ENCODE results near the gene PIGB.

- TF ChIP-seq, protein P1, sequence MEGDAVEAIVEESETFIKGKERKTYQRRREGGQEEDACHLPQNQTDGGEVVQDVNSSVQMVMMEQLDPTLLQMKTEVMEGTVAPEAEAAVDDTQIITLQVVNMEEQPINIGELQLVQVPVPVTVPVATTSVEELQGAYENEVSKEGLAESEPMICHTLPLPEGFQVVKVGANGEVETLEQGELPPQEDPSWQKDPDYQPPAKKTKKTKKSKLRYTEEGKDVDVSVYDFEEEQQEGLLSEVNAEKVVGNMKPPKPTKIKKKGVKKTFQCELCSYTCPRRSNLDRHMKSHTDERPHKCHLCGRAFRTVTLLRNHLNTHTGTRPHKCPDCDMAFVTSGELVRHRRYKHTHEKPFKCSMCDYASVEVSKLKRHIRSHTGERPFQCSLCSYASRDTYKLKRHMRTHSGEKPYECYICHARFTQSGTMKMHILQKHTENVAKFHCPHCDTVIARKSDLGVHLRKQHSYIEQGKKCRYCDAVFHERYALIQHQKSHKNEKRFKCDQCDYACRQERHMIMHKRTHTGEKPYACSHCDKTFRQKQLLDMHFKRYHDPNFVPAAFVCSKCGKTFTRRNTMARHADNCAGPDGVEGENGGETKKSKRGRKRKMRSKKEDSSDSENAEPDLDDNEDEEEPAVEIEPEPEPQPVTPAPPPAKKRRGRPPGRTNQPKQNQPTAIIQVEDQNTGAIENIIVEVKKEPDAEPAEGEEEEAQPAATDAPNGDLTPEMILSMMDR (IDR thresholded peaks at IDR 0.05): no peak
- no peak for TF ChIP-seq POLR2A (IDR thresholded peaks at IDR 0.05)
Measured at GRCh38 chr15:55327387-55327786, 8.4 kb downstream of the PIGB start.

Measured in vagina (tissue), 2 donors.